MM.1S (cell line): ENCODE results near the gene C3.

ENCODE experiments used
- DNase-seq: peaks from one replicate; pipeline ENCODE4 v3.0.0-alpha.2; 2015
- H2AFZ ChIP-seq: fragments of 300-600 bp; sonication (generic); 2 replicates; pipeline ENCODE4 v1.6.0; 2016; ENCODE audit warnings: antibody characterized with exemption, low read length
- H3F3A ChIP-seq: fragments of 300-600 bp; sonication (generic); 2 replicates; pipeline ENCODE4 v1.6.1; 2016; ENCODE audit warnings: mild to moderate bottlenecking, antibody characterized with exemption, low read length, moderate library complexity, mixed read lengths; ENCODE audit not compliant: insufficient read depth
- H3K27ac ChIP-seq: fragments of 300-600 bp; sonication (generic); 2 replicates; pipeline ENCODE4 v1.5.1; 2016; ENCODE audit warnings: mild to moderate bottlenecking, low read length
- H3K27me3 ChIP-seq: fragments of 300-600 bp; sonication (generic); replicated peaks from 2 replicates; pipeline ENCODE4 v1.6.0; 2016; ENCODE audit warnings: low read length; ENCODE audit not compliant: insufficient read depth
- H3K36me3 ChIP-seq: fragments of 300-600 bp; sonication (generic); replicated peaks from 2 replicates; pipeline ENCODE4 v1.6.1; 2016; ENCODE audit warnings: mild to moderate bottlenecking, low read length, mixed read lengths; ENCODE audit not compliant: insufficient read depth
- H3K4me1 ChIP-seq: fragments of 300-600 bp; sonication (generic); 2 replicates; pipeline ENCODE4 v1.6.1; 2016; ENCODE audit warnings: low read length, mixed read lengths
- H3K4me2 ChIP-seq: fragments of 300-600 bp; sonication (generic); 2 replicates; pipeline ENCODE4 v1.6.0; 2016; ENCODE audit warnings: low read depth, low read length
- H3K4me3 ChIP-seq: fragments of 300-600 bp; sonication (generic); 2 replicates; pipeline ENCODE4 v1.5.1; 2016; ENCODE audit warnings: low read length, mixed read lengths
- H3K79me2 ChIP-seq: fragments of 300-600 bp; sonication (generic); 2 replicates; pipeline ENCODE4 v1.6.1; 2016; ENCODE audit warnings: mixed run types, low read length, mixed read lengths
- H3K9ac ChIP-seq: fragments of 300-600 bp; sonication (generic); 2 replicates; pipeline ENCODE4 v1.6.1; 2016; ENCODE audit warnings: low read length, mixed read lengths
- H3K9me2 ChIP-seq: fragments of 300-600 bp; sonication (generic); replicated peaks from 2 replicates; pipeline ENCODE4 v1.6.1; 2016; ENCODE audit warnings: mild to moderate bottlenecking, low read length, mixed read lengths; ENCODE audit not compliant: insufficient read depth
- H3K9me3 ChIP-seq: fragments of 300-600 bp; sonication (generic); replicated peaks from 2 replicates; pipeline ENCODE4 v1.6.1; 2016; ENCODE audit warnings: mild to moderate bottlenecking, low read length, mixed read lengths; ENCODE audit not compliant: insufficient read depth
- H4K20me1 ChIP-seq: fragments of 300-600 bp; sonication (generic); 2 replicates; pipeline ENCODE4 v1.6.1; 2016; ENCODE audit warnings: mild to moderate bottlenecking, low read length, moderate library complexity, mixed read lengths; ENCODE audit not compliant: insufficient read depth
- CTCF ChIP-seq: fragments of 300-600 bp; sonication (generic); IDR thresholded peaks from 2 replicates; pipeline ENCODE4 v1.5.1; 2016; ENCODE audit warnings: antibody characterized with exemption, low read length, mixed read lengths
- EZH2 ChIP-seq: fragments of 300-600 bp; sonication (generic); optimal IDR thresholded peaks from 2 replicates; pipeline ENCODE3; 2017; ENCODE audit warnings: low read depth, mild to moderate bottlenecking, antibody characterized with exemption, low read length, mixed read lengths
- EZH2phosphoT487 ChIP-seq: fragments of 300-600 bp; sonication (generic); IDR thresholded peaks from 2 replicates; pipeline ENCODE4 v1.6.1; 2018; ENCODE audit warnings: antibody characterized with exemption, low read length

Gene C3

GRCh38 chr19:6693681-6694080, 26.8 kb downstream of the C3 start:
- H3K9ac ChIP-seq = no peak overlapping the region
- no peaks in the 10 kb centered on the region for H3K9me3 ChIP-seq
- H3K4me3 ChIP-seq = no peak overlapping the region
- no peak overlapping the region for H2AFZ ChIP-seq
- no peak overlapping the region for H3K27ac ChIP-seq
- DNase-seq = no peak
- TF ChIP-seq EZH2phosphoT487 (no peak), EZH2 (no peak), CTCF (no peak)
- H3K36me3 ChIP-seq = no peaks in the 10 kb centered on the region
- H3K79me2 ChIP-seq = no peaks in the 10 kb centered on the region
- H3F3A ChIP-seq = no peaks in the 10 kb centered on the region
- peaks cover 72% of the 10 kb centered on the region for H3K27me3 ChIP-seq
- no peaks in the 10 kb centered on the region for H3K9me2 ChIP-seq
- no peaks in the 10 kb centered on the region for H3K4me1 ChIP-seq
- H3K4me2 ChIP-seq = no peak overlapping the region
- H4K20me1 ChIP-seq = no peaks in the 10 kb centered on the region

- Histone ChIP-seq H3K27ac (no peak overlapping the region), H3K9ac (no peak overlapping the region), H3K4me2 (no peak overlapping the region), H3F3A (no peaks in the 10 kb centered on the region), H4K20me1 (no peaks in the 10 kb centered on the region), H3K27me3 (peaks cover 67% of the 10 kb centered on the region), H3K36me3 (no peaks in the 10 kb centered on the region), H2AFZ (no peak overlapping the region), H3K9me2 (no peaks in the 10 kb centered on the region), H3K4me3 (no peak overlapping the region), H3K4me1 (no peaks in the 10 kb centered on the region), H3K79me2 (no peaks in the 10 kb centered on the region), H3K9me3 (no peaks in the 10 kb centered on the region)
- no peak for DNase-seq
- TF ChIP-seq EZH2phosphoT487 (no peak), CTCF (no peak), EZH2 (no peak)
Measured at GRCh38 chr19:6693056-6693471, 27.4 kb downstream of the C3 start.

GRCh38 chr19:6692027-6692426, 28.4 kb downstream of the C3 start:
- no peak overlapping the region for H3K9ac ChIP-seq
- H4K20me1 ChIP-seq = no peaks in the 10 kb centered on the region
- H3K9me2 ChIP-seq = no peaks in the 10 kb centered on the region
- no peak for DNase-seq
- no peak overlapping the region for H3K4me2 ChIP-seq
- H3K4me1 ChIP-seq = no peaks in the 10 kb centered on the region
- H3K36me3 ChIP-seq = no peaks in the 10 kb centered on the region
- no peaks in the 10 kb centered on the region for H3F3A ChIP-seq
- H3K79me2 ChIP-seq = no peaks in the 10 kb centered on the region
- TF ChIP-seq EZH2phosphoT487 = no peak
- no peak for TF ChIP-seq EZH2
- TF ChIP-seq CTCF = no peak
- no peak overlapping the region for H3K27ac ChIP-seq
- H2AFZ ChIP-seq = no peak overlapping the region
- H3K27me3 ChIP-seq = peaks cover 65% of the 10 kb centered on the region
- no peaks in the 10 kb centered on the region for H3K9me3 ChIP-seq
- H3K4me3 ChIP-seq = no peak overlapping the region

- no peak for DNase-seq
- Histone ChIP-seq H3K4me3 (no peak overlapping the region), H4K20me1 (no peaks in the 10 kb centered on the region)
Measured at GRCh38 chr19:6691342-6691741, 29.1 kb downstream of the C3 start.

More at GRCh38 chr19:6691342-6691741, 29.1 kb downstream of the C3 start:
- H3K4me1 ChIP-seq = no peaks in the 10 kb centered on the region
- no peaks in the 10 kb centered on the region for H3K36me3 ChIP-seq
- H3K27ac ChIP-seq = no peak overlapping the region
- peaks cover 68% of the 10 kb centered on the region for H3K27me3 ChIP-seq
- H3K9me2 ChIP-seq = no peaks in the 10 kb centered on the region
- no peaks in the 10 kb centered on the region for H3K9me3 ChIP-seq
- no peak overlapping the region for H2AFZ ChIP-seq
- no peak overlapping the region for H3K4me2 ChIP-seq
- no peak overlapping the region for H3K9ac ChIP-seq
- TF ChIP-seq EZH2phosphoT487 (no peak), EZH2 (no peak), CTCF (no peak)
- no peaks in the 10 kb centered on the region for H3K79me2 ChIP-seq
- H3F3A ChIP-seq = no peaks in the 10 kb centered on the region
